ENCODE results near the gene PKMYT1. TPM values are rescaled to one million over a fixed set of nuclear protein-coding genes. Genes with fewer than 3 reads are reported as not detected.

Gene PKMYT1
- total RNA-seq, 1 donor from 2014 or later = 1.2 TPM

DNA sequence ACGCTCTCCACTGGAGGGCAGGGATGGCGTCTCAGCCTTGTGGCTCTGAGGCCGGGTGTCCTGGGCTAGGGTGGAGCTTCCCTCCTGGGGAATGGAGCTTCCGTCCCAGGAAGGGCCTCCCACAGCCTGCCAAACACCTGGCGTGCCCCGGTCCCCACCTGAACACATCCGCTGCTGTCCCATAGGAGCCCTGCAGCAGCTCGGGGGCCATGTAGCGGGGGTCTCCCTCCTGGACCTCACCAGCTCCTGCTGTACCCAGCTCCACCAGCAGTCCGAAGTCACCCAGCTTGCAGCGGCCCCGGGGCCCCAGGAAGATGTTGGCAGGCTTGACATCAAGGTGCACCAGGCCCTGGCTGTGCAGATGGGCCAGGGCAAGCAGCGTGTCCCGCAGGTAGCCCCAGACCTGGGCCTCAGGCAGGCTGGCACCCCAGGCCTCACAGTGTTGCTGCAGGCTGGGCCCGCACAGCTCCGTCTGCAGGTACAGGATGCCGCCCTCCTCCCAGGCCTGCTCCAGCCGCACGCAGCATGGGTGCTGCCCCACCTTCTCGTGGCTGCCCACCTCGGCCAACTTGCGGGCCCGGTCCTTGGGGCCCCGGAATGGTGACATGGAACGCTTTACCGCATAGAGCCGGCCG, 5.0 kb downstream of the PKMYT1 start:
- no peak for DNase-seq (ENCODE audit: low spot score in 2 of 2)
- FAIRE-seq = no peak

DNA sequence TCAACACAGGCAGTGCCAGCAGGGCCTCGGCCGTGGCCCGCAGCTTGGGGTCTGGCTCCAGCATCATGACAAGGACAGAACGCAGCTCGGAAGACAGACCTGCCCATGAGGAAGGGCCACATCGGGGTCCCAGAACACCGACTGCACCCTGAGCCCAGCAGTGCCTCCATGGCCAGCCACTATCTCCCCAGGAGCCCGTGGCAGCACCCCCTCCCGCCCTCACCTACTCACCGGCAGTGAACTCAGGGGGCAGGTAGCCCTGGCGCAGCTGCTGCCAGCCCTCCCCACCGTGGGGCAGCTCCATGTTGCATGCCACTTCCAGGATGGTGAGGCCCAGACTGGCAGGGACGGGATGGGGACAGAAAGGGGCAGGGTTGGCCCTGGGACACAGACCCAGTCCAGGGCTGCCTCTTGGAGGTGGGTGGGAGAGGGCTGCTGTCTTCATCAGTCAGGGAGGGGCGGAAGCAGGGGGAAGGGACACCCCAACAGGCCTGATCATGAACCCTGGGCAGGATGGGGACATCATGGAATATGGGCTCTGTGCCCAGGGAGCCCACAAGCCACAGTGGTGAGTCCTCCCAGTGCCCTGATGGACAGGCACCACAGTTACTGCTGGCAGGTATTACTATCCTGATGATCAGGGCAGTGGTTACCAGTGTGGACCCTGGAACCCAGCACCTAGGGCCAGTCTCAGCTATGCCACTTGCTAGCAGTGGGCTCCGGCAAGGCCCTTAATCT, 5.8 kb downstream of the PKMYT1 start:
- DNase-seq (ENCODE audit: low spot score in 2 of 2) (no peak), FAIRE-seq (no peak)

DNA sequence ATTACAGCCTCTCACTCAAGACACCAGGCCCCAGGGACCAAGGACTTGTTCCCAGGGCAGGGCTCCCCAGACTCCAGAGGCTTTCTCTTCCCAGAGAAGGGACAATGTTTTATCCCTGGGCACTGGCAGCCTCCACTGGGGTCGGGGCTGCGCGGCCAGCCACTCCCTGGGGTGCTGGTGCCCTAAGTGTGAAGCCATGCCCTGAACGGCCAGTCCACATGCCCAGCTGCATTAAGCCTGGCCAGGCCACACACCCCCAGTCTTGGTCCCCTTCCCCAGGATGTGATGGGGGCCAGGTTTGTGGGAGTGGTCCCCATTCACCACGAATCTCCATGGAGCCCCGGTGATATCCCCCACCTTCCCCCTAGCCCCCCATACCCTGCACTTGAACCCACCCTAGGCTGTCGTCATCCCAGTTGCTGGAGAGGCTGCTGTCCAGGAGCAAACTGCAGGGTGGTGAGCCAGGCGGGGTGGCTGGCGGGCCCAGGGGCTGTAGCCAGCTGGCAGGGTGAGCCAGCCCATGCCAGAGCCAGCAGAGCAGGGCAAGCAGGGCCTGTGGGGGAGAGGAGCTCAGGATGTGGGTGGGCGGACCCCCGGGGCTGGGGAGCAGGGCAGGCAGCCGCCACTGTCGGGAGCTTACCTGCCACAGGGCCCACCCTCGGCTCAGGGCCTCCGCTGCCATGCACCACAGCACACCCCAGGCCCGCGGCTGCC, 6.5 kb downstream of the PKMYT1 start:
- DNase-seq (ENCODE audit: low spot score in 2 of 2) = no peak
- FAIRE-seq = no peak

DNA sequence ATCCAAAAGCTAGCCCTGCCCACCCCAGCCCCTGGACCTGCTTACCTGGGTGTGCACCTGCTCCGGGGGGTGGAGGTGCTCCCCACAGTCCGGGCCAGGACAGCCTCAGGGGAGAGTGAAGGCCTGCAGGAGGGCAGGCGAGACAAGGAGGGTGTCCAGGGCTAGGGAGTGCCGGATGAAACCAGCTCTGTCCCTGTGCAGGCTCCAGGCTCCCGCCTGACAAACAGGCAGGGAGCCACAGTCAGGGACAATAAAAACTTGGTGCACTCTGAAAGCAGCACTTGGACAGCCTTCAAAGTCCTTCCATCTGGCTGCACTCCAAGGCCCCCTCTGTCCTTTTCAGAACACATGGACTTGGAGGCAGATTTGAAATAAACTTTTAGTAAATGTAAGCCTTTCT, 7.2 kb downstream of the PKMYT1 start:
- no peak for FAIRE-seq
- DNase-seq (ENCODE audit: low spot score in 2 of 2) = peak; percentile 58

DNA sequence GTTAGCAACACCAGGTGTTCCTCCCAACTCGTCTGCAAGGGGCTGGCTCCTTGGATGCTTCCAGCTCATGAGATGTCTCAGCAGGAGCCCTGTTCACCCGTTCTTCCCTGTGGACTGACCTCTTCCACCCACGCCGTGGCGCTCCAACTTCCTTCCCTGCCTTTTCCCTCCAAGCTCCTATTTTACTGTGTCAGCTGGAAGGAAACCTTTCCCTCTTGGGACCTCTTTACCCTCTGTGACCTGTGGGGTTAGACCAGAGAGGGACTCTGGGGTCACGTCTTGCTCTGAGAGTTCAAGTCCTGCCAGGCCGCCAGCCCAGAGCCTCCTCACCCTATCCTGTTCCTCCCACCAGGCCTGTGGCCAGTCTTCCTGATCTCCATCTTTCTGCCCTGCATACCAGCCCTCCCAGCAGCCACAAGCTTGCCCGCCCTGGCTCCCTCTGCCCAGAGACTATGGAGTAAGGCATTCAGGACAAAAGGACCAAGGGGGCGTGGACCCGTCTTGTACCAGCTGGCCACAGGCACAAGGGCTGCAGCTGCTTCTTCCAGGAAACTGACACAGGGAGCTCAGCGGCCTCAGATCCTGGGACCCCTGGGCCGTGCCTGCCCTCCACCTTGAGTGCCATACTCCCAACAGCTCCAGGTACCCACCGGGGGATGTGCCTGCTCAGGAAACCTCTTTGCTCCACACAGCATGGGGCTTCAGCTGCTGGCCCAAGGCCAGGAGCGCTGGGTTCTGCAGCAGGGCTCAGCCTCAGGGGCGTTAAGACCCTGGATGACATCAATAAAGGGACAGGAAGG, 8.1 kb downstream of the PKMYT1 start:
- DNase-seq (ENCODE audit: low spot score in 2 of 2) (no peak), FAIRE-seq (no peak)

DNA sequence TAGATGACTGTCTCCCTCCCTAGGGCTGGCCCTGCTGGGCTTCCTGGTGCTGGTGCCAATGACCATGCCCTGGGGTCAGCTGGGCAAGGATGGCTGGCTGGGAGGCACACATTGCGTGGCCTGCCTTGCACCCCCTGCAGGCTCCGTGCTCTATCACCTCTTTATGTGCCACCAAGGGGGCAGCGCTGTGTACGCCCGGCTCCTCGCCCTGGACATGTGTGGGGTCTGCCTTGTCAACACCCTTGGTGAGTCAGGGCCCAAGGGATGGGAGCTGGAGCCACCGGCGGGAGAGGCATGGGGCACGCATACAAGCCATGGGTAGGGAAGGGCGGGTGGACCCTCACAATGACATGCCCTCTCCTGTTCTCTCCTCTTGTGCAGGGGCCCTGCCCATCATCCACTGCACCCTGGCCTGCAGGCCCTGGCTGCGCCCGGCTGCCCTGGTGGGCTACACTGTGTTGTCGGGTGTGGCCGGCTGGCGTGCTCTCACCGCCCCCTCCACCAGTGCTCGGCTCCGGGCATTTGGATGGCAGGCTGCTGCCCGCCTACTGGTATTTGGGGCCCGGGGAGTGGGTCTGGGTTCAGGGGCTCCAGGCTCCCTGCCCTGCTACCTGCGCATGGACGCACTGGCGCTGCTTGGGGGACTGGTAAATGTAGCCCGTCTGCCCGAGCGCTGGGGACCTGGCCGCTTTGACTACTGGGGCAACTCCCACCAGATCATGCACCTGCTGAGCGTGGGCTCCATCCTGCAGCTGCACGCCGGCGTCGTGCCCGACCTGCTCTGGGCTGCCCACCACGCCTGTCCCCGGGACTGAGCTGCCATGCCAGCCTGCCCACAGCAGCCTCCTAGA, 8.9 kb downstream of the PKMYT1 start:
- DNase-seq (ENCODE audit: low spot score in 2 of 2) = no peak
- FAIRE-seq = no peak

DNA sequence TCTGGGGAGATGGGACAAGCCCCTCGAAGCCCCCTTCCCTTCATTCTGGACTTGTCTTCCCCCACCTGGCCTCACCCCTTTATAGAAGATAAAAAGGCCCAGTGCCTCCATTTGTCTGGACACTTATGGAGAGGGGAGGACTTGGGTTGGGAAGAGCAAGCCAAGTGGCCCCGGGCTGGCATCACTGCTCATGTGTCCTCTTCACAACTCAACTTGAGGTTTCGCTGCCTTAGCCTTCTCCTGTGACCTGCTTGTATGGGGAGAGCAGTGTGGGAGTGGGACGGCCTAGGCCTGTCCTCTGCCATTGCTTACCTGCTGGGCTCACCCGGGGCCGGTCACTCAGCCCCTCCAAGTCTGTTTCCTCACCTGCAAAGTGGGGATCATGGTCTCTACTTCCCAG, 9.7 kb downstream of the PKMYT1 start:
- FAIRE-seq (no peak), DNase-seq (ENCODE audit: low spot score in 2 of 2) (no peak)

DNA sequence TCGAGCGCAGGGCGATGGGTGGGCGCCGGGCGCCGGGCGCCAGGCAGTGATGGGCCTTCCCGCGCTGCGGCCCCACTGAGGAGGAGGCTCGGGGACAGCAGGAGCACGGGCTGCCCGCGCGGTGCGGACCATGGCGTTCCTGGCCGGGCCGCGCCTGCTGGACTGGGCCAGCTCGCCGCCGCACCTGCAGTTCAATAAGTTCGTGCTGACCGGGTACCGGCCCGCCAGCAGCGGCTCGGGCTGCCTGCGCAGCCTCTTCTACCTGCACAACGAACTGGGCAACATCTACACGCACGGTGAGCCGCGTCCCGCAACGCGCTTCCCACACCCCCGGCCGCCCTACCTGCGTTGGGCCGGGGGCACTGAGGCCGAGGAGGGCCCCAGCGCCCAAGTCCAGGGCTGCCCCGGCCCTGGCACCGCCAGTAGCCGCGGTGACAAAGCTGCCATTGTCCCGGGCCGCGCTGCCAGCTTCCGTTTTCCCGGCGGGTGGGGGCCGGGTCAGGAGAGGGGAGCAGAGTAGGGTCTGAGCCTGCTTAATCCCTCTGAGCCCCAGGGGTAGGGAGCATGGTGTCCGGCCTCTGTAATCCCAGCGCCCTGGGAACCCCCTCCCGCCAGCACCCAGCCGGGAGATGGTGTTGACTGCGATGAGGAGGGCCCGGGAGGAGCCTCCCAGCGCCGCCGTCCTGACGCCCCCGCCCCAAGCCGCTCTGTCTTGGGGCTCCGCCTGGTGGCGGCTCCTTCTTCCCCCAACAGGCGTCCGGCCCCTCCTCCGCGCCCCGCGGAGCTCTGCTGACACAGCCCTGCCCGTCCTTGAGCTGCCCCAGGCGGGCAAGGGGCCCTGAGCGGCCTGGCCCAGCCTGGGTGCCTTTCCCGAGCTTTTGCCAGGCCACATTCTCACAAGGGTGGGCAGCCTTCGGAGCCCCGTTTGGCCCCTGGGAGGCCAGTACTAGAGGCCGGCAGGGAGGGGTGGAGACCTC, 10.4 kb downstream of the PKMYT1 start:
- no peak for FAIRE-seq
- peak; percentile 81 to 85 for DNase-seq (ENCODE audit: low spot score in 2 of 2)

DNA sequence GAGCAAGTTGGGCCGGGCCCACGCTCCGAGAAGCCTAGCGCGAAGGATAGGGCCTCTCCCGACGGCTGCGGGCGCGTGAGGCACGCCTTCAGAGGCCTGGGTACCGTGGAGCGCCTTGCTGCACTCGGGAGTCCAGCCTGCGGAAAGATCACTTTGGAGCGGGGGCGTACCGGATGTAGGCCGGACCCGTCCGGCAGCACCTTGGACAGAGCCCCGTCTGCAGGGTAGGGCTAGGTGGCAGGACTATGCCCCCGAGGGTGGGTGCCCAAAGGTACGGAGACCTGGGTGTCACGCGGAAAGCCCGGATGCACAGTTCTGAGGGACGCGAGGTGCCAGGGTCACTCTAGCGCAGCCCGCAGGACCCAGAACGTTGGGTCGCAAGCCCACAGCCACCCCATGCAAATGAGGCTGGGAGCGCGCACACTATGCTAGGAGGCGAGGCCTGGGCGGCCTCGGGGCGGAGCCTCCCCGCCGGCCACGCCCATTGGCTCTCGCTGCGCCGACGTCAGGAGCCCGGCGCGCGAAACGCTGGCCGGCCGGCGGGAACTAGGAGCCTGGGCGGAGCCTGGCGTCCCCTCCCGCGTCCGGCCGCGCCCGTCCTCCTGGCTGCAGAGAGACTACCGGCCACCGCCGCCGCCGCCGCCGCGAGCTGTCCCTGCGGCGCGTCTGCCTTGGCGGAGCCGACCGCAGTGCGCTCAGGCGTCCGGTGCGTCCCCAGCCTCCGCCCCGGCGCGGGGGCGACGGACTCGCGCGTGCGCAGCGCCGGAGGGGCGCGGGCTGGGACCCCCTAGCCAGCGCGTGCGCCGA, 11.3 kb downstream of the PKMYT1 start, which contains the start of gene PAQR4:
Gene PAQR4, plus strand, starts transcription at position 611 of the 807 bp plus-strand sequence. CDS start 327 bp downstream, outside the sequence.
- no peak for FAIRE-seq
- DNase-seq (ENCODE audit: low spot score in 2 of 2) = peak; percentile 99

DNA sequence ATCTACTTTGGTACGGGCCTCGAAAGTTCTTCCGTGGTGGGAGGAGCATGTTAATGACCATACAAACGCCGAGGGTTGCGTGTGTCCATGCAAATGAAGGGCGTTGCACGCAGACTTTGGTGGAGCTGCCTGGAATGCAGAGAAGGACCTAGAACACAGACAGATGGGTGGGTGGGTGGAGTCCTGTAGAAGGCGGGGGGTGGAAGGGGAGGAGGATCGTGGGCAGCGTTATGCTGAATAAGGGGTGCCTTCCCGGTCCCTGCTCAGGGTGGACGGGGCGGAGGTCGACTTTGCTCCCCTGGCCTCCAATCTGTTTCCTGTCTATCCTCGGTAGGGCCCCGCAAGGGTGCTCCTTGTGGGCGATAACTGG, 11.9 kb downstream of the PKMYT1 start:
- DNase-seq (ENCODE audit: low spot score in 2 of 2) (no peak), FAIRE-seq (no peak)

DNA sequence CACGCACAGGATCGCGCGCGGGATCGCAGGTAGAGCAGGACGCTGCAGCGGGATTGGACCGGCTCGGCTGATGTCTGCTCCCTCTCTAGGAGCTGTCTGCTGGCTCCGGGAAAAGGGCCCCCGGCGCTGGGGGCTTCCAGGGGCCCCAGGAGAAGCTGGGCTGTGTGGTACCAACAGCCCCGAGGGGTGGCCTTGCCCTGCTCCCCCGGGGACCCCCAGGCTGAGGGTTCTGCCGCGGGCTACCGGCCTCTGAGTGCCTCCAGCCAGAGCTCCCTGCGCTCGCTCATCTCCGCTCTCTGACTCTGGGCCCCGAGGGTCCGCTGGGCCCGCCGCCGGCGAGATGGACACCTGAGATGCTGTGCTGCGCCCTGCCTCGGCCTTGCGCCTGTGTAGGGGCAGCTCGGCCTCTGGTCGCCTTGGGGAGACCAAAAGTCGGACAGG, 12.5 kb downstream of the PKMYT1 start:
- DNase-seq (ENCODE audit: low spot score in 2 of 2) = no peak
- FAIRE-seq = no peak

DNA sequence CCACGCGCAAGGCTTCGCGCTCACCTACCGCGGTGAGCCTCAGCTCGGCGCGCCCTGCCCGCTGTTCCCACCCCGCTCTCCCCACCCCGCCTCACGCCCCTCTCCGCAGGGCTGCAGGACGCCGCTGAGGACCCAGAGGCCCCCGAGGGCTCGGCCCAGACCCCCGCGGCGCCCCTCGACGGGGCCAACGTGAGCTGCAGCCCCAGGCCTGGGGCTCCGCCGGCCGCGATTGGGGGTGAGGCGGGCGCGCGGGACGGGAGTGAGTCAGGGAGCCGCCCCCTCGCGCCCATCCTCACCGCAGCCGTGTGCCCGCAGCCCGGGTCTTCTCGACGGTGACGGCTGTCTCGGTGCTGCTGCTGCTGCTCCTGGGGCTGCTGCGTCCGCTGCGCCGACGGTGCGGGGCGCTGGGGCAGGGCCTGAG, 13.0 kb downstream of the PKMYT1 start:
- DNase-seq (ENCODE audit: low spot score in 2 of 2) (no peak), FAIRE-seq (no peak)

DNA sequence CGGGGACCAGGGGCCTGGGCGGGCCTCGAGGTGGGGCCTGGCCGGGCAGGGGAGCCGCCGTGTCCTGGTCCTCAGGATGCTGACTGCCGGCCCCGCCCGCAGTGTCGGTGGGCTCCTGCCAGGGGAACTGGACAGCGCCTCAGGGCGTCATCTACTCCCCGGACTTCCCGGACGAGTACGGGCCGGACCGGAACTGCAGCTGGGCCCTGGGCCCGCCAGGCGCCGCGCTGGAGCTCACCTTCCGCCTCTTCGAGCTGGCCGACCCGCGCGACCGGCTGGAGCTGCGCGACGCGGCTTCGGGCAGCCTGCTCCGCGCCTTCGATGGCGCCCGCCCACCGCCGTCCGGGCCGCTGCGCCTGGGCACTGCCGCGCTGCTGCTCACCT, 13.4 kb downstream of the PKMYT1 start:
- FAIRE-seq (no peak), DNase-seq (ENCODE audit: low spot score in 2 of 2) (no peak)

DNA sequence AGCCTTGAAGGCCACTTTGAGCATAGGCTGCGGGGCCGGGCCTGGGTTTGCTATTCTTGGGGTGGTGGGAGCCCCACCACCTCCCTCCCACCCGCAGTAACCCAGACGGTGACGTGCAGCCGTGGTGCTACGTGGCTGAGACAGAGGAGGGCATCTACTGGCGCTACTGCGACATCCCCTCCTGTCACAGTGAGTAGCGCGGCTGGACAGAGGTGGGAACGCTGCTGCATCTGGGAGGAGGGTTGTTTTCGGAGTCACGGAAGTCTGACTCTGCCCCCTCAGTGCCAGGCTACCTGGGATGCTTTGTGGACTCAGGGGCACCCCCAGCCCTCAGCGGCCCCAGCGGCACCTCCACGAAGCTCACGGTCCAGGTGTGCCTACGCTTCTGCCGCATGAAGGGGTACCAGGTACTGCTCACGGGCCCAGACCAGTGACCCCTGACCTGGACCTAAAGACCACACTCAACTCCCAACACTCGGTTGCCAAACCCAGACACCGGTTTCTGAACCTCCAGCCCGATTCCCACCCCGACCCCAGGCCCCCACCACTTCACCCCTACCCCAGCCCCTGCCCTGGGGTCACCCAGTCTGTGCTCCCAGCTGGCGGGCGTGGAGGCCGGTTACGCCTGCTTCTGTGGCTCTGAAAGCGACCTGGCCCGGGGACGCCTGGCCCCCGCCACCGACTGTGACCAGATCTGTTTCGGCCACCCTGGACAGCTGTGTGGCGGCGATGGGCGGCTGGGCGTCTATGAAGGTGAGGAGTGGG, 14.0 kb downstream of the PKMYT1 start:
- DNase-seq (ENCODE audit: low spot score in 2 of 2) (no peak), FAIRE-seq (no peak)

DNA sequence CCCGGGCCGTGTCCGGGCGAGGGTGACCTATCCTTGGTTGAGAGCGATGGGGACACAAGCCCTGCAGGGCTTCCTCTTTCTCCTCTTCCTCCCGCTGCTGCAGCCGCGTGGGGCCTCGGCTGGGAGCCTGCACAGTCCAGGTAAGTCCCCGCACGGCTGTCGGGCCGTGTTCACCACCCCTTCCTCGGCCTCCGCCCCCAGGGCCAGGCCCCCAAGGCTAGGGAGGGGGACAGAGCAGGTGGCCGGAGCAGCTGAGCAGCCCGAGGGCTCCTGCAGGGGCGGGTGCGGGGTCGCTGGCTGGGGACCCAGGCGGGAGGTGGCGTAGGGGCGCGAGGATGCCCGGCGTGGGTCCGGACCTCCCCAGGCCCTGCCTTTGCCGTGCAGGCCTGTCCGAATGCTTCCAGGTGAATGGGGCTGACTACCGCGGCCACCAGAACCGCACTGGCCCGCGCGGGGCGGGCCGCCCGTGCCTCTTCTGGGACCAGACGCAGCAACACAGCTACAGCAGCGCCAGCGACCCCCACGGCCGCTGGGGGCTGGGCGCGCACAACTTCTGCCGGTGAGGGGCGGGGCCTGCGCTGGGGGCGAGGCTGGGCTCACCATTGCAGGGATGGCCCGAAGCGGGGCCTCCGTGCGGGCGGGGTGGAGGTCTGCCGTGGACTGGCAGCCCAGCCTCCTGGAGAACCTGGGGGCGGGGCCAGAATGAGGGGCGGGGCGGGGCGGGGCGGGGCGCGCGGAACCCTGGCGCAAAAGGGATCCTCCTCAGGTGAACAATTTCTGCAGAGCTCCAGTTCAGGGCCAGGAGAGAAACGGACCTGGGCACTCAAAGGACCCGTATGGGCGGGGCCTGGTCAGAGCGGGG, 15.5 kb downstream of the PKMYT1 start:
- DNase-seq (ENCODE audit: low spot score in 2 of 2) (peak in 1 of 2 donors; percentile 56), FAIRE-seq (no peak)
